DMS153 (cell line): ENCODE results near the gene NEURL1B.

ENCODE experiments used
- DNase-seq: peaks from one replicate; lab custom pipeline; 2025; lab: John Stamatoyannopoulos, UW

Gene NEURL1B

DNA sequence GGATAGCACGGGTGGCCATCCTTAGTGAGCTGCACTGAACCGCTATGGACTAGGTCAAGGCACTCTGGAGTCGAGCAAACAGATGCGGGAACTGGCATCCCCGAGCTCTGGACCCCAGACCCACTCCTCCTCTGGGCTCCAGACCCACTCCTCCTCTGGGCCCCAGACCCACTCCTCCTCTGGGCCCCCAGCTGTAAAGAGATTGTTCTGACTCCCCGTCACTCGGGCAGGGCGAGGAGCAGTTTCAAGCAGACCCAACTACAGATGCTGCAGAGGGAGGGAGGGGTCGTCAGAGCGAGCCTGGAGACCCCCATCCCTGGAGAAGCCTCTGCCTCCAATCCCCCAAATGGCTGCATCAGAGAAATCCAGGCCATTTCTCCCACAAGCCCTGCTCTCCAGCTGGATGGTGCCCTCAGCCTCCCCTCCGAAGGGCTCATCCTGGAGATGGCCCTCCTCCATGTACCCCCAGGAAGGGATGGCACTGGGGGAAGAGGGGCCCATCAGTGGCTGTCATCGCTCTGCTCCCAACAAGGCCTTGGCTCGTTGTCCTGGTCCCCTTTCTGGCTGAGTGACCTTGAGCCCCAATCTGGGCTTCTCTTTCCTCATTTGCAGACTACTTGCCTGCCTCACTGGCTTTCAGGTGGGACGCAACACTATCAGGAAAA lies 91.3 kb downstream of the NEURL1B start:
- no peak for DNase-seq

DNA sequence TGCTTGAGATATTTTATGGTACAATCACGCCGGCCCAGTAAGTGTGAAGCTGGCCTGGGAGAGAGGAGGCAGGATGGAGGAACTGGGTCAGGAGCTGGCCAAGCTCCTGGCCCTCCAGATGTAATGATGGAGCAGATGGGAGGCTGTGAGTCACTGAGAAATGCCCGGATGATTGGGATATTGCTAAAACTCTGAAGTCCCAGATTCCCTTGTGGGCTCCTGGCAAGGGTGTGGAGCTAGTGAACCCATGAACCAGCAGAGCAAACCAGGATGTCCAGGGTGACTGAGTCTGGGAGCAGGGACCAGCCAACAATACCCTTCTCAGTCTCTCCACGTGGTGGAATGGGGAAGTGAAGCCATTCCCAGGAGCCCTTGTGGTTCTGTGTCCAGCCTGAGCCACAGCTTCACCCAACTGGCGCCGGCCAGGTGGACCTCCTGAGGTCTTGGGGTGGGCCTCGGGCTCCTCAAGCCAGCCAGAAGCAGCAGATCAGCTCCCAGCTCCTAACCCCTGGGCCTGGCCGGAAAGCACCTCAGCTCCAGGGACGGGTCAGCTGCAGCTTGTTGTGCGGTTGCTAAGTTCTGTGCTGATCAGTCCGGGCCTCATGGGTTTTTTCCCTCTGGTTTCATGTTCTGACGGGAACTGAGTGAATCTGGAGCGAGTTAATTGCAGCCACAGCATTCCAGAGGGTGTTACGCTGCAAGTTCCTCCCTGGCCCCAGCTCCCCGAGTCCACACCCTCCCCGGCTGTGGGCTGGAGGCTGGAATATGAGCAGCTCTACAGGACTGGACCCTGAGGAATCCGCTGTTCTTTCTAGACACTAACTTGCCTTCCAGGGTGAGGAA lies 92.3 kb downstream of the NEURL1B start:
- no peak for DNase-seq

DNA sequence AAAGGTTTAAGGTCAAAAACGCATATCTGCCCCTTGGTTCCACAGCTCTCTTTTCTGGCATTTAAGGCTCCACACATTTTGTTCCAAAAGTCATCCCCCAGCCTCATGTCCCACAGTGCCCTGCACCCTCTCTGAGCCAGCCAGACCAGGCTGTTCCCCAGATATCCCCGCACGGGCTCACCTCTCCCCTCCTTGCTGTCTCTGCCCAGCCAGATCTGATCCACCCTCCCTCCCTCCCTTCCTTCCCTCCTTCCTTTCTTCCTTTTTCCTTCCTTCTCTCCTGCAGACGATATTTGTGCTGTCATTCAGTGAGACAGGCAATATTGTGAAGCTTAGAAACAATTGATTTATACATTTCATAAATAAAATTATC lies 92.9 kb downstream of the NEURL1B start:
- DNase-seq = no peak

- no peak for DNase-seq
Measured at GRCh38 chr5:172735141-172735831, 94.2 kb downstream of the NEURL1B start.

DNA sequence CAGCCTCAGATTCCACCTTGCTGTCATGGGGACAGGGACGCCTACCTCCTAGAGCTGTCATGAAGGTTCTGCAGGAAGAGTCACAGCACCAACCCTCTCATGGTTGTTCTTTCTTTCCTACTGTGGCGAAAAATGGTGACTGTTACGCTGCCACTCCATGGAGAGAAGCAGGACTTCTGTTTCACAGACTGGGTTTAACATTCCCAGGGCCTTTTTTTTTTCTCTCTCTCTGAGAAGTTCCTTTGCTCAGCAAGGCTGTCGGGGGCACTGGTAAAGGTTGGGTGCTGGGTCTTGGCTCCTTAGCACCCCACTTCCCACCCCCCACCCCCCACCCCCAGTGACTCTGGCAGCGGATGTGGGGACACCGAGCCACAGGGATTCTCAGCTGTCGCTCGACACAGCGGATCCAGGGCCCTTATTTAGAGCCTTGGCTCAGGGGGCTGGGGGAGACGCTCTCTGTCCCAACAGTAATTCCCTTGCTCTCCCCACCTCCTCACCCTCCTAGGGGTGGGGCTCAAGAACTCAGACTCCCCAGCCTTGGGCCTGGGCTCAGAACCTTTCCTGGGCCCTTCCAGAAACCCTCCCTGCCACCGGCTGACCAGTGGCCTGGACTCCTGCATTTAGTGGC lies 95.6 kb downstream of the NEURL1B start:
- DNase-seq = no peak

DNA sequence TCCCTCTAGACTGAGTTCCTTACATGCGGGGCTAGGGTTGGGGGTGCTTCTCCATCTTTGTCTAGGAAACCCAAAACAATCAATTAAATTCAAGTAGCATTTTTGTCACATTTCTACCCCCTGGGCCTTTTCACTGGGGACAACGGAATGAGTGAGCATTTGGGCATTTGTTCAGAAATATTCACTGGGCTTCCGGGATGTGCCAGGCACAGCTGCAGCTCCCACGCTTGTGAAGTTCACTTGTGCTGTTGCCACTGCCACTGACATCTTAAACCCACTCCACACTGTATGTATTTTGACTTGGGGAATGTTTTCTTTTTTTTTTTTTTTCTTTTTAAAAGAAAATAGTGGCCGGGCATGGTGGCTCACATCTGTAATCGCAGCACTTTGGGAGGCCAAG lies 98.3 kb downstream of the NEURL1B start:
- no peak for DNase-seq

DNA sequence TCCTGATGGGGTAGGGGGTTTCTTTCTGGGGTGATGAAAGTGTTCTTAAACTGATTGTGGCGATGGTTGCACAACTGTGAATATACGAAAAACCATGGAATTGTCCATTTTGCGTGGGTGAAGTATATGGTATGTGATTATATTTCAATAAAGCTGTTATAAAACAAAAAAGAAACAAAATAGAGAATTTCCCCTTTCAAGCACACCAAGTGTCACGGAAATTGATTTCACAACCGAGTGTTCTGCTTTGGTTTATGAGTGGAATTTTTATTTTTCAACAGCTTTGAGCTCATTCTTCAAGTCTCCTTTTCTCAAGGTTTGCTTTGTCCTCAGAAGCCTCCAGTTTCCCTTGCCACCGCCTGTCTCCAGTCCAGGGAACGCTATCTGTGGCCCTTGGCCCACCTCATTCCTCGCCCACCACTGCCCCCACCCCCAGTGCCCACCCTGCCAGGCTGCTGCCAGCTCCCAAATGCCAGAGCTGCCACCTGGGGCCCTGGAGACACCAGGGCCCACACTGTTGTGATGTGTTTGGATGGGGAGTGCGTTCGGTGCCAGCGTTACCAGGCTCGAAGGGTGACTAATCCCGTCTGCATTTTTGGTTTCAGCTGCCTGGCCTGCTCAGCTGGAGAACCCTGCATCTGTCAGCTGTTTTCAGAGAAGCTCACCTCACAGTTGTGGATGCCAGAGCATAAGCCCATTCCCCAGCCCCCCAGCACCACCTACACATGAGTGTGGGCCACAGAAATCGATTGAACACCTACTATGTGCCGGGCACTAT lies 99.6 kb downstream of the NEURL1B start:
- DNase-seq = no peak
